ENCODE data around the gene MTO1. TPM values are rescaled to one million over a fixed set of nuclear protein-coding genes. Genes with fewer than 3 reads are reported as not detected.
A peak's percentile ranks its signal among the peaks of the same experiment; 100 is the strongest.
"Not testable (repeated sequence)": the region's sequence is repeated elsewhere in the genome, so short reads cannot be mapped to it uniquely, and the experiment has no call there.

The MTO1 gene
- total RNA-seq, 1 donor from 2014 or later = 27.5 TPM

DNA sequence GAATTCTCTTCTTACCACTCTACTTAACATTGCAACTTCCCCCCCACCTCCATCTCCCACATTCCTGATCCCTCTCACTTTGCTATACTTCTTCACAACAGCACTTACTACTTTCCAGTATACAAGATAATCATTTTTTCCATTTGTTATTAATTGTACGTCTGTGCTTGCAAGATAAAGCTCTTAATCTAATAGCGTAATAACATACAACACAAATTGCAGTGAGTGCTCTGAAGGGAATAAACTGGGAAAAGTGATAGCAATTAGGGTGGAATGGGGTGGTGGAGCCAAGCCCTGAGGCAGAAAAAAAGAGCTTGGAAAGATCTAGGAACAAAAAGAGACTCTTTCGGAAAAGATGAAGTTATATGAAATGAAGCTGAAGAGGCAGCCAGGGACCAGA lies 18.0 kb upstream of the MTO1 start:
- H3K4me3 ChIP-seq (ENCODE audit: low read depth, low read length) = no peak overlapping the region
- DNase-seq (ENCODE audit: low read depth) = no peak
- TF ChIP-seq, protein P1, sequence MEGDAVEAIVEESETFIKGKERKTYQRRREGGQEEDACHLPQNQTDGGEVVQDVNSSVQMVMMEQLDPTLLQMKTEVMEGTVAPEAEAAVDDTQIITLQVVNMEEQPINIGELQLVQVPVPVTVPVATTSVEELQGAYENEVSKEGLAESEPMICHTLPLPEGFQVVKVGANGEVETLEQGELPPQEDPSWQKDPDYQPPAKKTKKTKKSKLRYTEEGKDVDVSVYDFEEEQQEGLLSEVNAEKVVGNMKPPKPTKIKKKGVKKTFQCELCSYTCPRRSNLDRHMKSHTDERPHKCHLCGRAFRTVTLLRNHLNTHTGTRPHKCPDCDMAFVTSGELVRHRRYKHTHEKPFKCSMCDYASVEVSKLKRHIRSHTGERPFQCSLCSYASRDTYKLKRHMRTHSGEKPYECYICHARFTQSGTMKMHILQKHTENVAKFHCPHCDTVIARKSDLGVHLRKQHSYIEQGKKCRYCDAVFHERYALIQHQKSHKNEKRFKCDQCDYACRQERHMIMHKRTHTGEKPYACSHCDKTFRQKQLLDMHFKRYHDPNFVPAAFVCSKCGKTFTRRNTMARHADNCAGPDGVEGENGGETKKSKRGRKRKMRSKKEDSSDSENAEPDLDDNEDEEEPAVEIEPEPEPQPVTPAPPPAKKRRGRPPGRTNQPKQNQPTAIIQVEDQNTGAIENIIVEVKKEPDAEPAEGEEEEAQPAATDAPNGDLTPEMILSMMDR (IDR thresholded peaks at IDR 0.05; ENCODE audit: insufficient read depth, low read length, poor library complexity, severe bottlenecking) = no peak
- no peaks in the 10 kb centered on the region for H3K36me3 ChIP-seq (ENCODE audit: control insufficient read depth, insufficient read depth, low read length)
- H3K27me3 ChIP-seq (ENCODE audit: control insufficient read depth, insufficient read depth, low read length) = no peaks in the 10 kb centered on the region

DNA sequence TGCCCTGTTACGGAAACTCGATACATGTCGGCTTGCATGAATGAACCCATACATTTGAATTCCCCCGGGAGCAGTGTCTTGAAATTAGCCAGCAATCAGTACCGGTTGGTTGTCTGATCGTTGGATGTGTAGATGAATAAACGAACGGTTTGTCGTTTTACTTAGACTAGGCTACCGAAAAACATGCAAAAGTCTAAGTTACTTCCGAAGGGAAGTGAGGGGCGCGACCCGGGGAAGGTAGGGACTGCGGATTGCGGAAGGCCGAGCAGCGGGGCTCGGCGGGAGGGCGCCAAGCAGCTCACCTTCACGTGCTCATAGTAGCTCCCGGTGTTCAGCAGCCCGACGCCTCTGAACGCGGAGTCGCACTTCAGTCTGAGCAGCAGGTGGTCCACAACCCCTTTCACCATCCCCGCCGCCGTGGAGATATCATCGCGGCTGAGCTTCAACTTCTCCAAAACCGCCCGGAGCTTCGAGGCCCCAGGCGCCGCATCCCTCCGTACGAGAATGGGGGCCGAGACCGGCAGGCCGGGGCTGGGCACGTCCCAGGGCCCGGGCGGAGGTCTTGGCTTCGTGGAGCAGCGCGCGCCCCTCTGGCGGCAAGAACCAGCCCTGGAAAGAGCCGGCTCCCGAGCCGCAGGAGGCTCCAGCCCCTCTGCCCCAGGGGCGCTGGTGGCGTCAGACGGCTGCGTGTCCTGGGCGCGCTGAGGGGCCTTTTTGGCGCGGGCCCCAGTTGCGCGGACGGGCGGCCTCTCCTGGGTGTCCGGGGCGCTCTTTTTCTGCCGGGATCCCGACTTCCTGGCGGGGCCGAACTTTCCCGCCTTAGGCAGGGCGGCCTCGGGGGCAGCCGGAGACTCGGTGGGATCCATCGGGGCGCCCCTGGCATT lies 10.1 kb upstream of the MTO1 start:
- TF ChIP-seq, protein P1 (IDR thresholded peaks at IDR 0.05; ENCODE audit: insufficient read depth, low read length, poor library complexity, severe bottlenecking) = no peak
- Histone ChIP-seq H3K36me3 (ENCODE audit: control insufficient read depth, insufficient read depth, low read length) (no peaks in the 10 kb centered on the region), H3K27me3 (ENCODE audit: control insufficient read depth, insufficient read depth, low read length) (no peaks in the 10 kb centered on the region), H3K4me3 (ENCODE audit: low read depth, low read length) (peak overlapping the region; percentile 41)
- no peak for DNase-seq (ENCODE audit: low read depth)

DNA sequence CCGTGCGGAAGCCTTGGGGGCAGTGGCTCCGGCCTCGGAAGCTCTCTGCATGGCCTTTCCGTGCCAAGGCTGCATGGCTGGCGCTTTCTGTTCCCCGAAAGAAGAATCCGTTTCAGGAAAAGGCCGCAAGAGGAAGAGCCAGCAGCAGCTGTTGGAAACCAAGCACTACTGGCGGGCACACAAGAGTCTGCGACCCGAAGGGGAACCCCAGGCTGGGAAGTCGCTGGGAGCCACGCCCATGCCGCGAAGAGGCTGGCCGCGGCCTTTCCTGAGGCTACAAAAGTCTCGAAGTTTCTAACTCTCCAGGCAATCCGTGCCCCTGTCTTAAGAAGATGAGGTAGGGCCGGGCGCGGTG lies 9.5 kb upstream of the MTO1 start, which contains the start of gene CGAS:
Gene CGAS (minus strand): TSS at position 191 of the 355 bp plus-strand sequence. CDS start 116 bp downstream, at position 75.
- H3K36me3 ChIP-seq (ENCODE audit: control insufficient read depth, insufficient read depth, low read length) = no peaks in the 10 kb centered on the region
- H3K4me3 ChIP-seq (ENCODE audit: low read depth, low read length) = peak within 1 kb of the TSS; percentile 41
- DNase-seq (ENCODE audit: low read depth) = peak; percentile 28
- no peaks in the 10 kb centered on the region for H3K27me3 ChIP-seq (ENCODE audit: control insufficient read depth, insufficient read depth, low read length)
- TF ChIP-seq, protein P1 (IDR thresholded peaks at IDR 0.05; ENCODE audit: insufficient read depth, low read length, poor library complexity, severe bottlenecking) = no peak

DNA sequence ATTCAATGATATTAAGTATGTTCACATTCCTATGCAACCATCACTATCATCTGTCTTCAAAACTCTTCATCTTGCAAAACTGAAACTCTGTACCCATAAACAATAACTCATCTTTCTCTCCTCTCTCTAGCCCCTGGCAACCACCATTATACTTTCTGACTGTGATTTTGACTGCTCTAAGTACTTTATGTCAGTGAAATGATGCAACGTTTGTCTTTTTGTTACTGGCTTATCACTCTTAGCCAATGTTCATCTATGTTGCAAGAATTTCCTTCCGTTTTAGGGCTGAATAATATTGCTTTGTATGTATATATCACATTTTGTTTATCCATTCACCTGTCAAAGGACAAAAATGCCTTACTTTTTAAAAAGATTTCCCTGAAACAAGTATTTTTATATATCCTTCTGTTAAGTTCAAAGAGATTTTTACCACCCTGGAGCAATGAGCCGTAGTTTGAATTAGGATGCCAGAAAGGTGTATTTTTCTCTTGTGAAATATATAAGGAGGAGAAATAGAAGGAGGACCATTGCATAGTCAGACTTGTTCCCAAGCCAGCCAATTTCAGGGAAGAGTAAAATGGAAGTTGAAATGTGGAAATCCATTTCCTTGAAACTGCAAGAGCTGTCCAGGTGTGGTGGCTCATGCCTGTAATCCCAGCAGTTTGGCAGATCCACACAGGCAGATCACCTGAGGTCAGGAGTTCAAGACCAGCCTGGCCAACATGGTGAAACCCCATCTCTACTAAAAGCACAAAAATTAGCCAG lies 5.5 kb upstream of the MTO1 start:
- TF ChIP-seq, protein P1 (IDR thresholded peaks at IDR 0.05; ENCODE audit: insufficient read depth, low read length, poor library complexity, severe bottlenecking) = no peak
- H3K4me3 ChIP-seq (ENCODE audit: low read depth, low read length) = no peak overlapping the region
- H3K36me3 ChIP-seq (ENCODE audit: control insufficient read depth, insufficient read depth, low read length) = no peaks in the 10 kb centered on the region
- no peaks in the 10 kb centered on the region for H3K27me3 ChIP-seq (ENCODE audit: control insufficient read depth, insufficient read depth, low read length)
- DNase-seq (ENCODE audit: low read depth) = no peak

DNA sequence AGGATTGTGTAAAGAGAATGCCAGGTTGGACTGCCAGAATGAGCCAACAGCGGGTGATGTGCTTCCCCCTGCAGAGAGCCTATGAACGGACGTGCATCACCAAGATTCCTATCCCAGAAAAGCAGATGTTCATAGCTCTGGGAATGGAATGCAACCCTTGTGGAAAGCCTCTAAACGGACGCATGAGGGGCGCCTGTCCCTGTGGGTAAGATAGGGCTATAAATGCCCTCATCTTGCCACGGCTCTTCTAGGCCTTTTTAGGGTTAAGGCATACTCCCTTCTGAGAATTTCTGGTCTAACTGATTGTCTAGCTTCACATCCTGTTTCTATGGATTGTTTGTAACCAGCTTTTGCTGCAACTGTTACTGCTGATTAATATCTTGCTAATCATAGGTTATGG lies 2.1 kb upstream of the MTO1 start:
- not testable (repeated sequence) for DNase-seq (ENCODE audit: low read depth); H3K27me3 ChIP-seq (ENCODE audit: control insufficient read depth, insufficient read depth, low read length); H3K36me3 ChIP-seq (ENCODE audit: control insufficient read depth, insufficient read depth, low read length); H3K4me3 ChIP-seq (ENCODE audit: low read depth, low read length)

DNA sequence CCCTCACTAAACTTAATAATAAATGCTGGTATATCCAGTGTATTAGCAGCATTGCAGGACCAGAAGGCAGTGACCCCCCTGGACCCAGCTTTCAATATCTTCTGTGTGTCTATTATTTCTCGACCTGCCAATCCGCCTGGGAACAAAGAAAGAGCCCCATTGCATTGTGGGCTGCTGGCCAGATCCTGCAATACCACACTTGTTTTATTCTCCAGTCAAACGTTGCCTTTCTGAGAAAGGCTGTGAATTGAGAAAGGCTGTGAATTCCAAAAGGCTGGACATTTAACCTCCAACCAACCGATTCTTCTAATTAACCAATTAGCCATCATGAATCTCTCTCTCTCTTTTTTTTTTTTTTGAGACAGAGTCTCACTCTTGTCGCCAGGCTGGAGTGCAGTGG lies 1.5 kb upstream of the MTO1 start:
- no peaks in the 10 kb centered on the region for H3K27me3 ChIP-seq (ENCODE audit: control insufficient read depth, insufficient read depth, low read length)
- TF ChIP-seq, protein P1 (IDR thresholded peaks at IDR 0.05; ENCODE audit: insufficient read depth, low read length, poor library complexity, severe bottlenecking) = no peak
- no peak for DNase-seq (ENCODE audit: low read depth)
- no peak overlapping the region for H3K4me3 ChIP-seq (ENCODE audit: low read depth, low read length)
- H3K36me3 ChIP-seq (ENCODE audit: control insufficient read depth, insufficient read depth, low read length) = no peaks in the 10 kb centered on the region
